Embryonic facial prominence (tissue), 1 donor: Measurements from ENCODE around the gene DPT.

Experiments used
- DNase-seq: peaks from one replicate; pipeline ENCODE4 v3.0.0-alpha.2; 2016; ENCODE audit errors: extremely low spot score

DPT gene

GRCh38 chr1:168735974-168736373, 7.0 kb upstream of the DPT start:
- DNase-seq: no peak

- DNase-seq: no peak
These were observed 5.9 kb upstream of the DPT start for GRCh38 chr1:168734946-168735345.

GRCh38 chr1:168734271-168734670, 5.3 kb upstream of the DPT start:
- no peak for DNase-seq

- no peak for DNase-seq
These were observed 4.2 kb upstream of the DPT start for GRCh38 chr1:168733241-168733640.

GRCh38 chr1:168732736-168733135, 3.7 kb upstream of the DPT start:
- DNase-seq: no peak

GRCh38 chr1:168731244-168731953, 2.4 kb upstream of the DPT start:
- DNase-seq: no peak

GRCh38 chr1:168729405-168729802, 398 bp upstream of the DPT start:
- no peak for DNase-seq

GRCh38 chr1:168726719-168727118, 2.3 kb downstream of the DPT start:
- DNase-seq: no peak

GRCh38 chr1:168726281-168726680, 2.7 kb downstream of the DPT start:
- DNase-seq: no peak

GRCh38 chr1:168725831-168726230, 3.2 kb downstream of the DPT start:
- no peak for DNase-seq

- no peak for DNase-seq
These were observed 3.9 kb downstream of the DPT start for GRCh38 chr1:168725060-168725459.

GRCh38 chr1:168723000-168723399, 6.0 kb downstream of the DPT start:
- no peak for DNase-seq

- DNase-seq: no peak
These were observed 8.2 kb downstream of the DPT start for GRCh38 chr1:168720839-168721238.

GRCh38 chr1:168719306-168720111, 9.5 kb downstream of the DPT start:
- no peak for DNase-seq

GRCh38 chr1:168717906-168718891, 10.8 kb downstream of the DPT start:
- DNase-seq: no peak

- DNase-seq: no peak
These were observed 15.0 kb downstream of the DPT start for GRCh38 chr1:168714012-168714411.

- no peak for DNase-seq
These were observed 19.3 kb downstream of the DPT start for GRCh38 chr1:168709405-168710363.

GRCh38 chr1:168708698-168709404, 20.2 kb downstream of the DPT start:
- no peak for DNase-seq

GRCh38 chr1:168706391-168706992, 22.5 kb downstream of the DPT start:
- no peak for DNase-seq
